Stomach (tissue), 4 donors: Measurements from ENCODE around the gene UTP11.

Experiments used
- CTCF ChIP-seq, 7 experiments: fragments of 450-650 bp in 4 of 7; fragments of 200-600 bp in 3 of 7; sonication (generic) in 3 of 7; IDR thresholded peaks; one replicate each; pipeline ENCODE4 v1.5.1; 2016 to 2019; ENCODE audit warnings: antibody characterized with exemption in 7 of 7, control low read depth in 2 of 7, mild to moderate bottlenecking in 1 of 7
- POLR2A ChIP-seq, 4 donors: fragments of 450-650 bp; IDR thresholded peaks; one replicate each; pipeline ENCODE4 v1.6.1; 2016; ENCODE audit warnings: antibody characterized with exemption in 4 of 4, control low read depth in 2 of 4, mild to moderate bottlenecking in 1 of 4, moderate library complexity in 1 of 4

GRCh38 chr1:37997256-37998088 lies 15.1 kb upstream of the UTP11 start:
- TF ChIP-seq POLR2A (IDR thresholded peaks at IDR 0.05) (no peak), CTCF (IDR thresholded peaks at IDR 0.05) (no peak)
